ENCODE results near the gene XG. TPM values are rescaled to one million over a fixed set of nuclear protein-coding genes. Genes with fewer than 3 reads are reported as not detected.
A peak's percentile ranks its signal among the peaks of the same experiment; 100 is the strongest.

The XG gene
- total RNA-seq, 4 donors from 2014 or later: 0.76 TPM; not detected in 3

GRCh38 chrX:2828344-2828958 lies 76.6 kb downstream of the XG start, which contains the start of gene GYG2:
Gene GYG2 (plus strand): TSS chrX:2828930. CDS start chrX:2830189, 1,259 bp downstream.
- Histone ChIP-seq H3K27me3 (no peaks in the 10 kb centered on the region), H3K9me3 (no peaks in the 10 kb centered on the region), H3K4me1 (no peaks in the 10 kb centered on the region), H3K27ac (no peak within 1 kb of the TSS), H3K36me3 (no peaks in the 10 kb centered on the region), H3K4me3 (peak within 1 kb of the TSS; percentile 16 to 33)
- no peak for DNase-seq
- intact Hi-C loops (cut with DNase I; ENCODE audit: low total_unique reads): no loop called here
- TF ChIP-seq, protein P1, sequence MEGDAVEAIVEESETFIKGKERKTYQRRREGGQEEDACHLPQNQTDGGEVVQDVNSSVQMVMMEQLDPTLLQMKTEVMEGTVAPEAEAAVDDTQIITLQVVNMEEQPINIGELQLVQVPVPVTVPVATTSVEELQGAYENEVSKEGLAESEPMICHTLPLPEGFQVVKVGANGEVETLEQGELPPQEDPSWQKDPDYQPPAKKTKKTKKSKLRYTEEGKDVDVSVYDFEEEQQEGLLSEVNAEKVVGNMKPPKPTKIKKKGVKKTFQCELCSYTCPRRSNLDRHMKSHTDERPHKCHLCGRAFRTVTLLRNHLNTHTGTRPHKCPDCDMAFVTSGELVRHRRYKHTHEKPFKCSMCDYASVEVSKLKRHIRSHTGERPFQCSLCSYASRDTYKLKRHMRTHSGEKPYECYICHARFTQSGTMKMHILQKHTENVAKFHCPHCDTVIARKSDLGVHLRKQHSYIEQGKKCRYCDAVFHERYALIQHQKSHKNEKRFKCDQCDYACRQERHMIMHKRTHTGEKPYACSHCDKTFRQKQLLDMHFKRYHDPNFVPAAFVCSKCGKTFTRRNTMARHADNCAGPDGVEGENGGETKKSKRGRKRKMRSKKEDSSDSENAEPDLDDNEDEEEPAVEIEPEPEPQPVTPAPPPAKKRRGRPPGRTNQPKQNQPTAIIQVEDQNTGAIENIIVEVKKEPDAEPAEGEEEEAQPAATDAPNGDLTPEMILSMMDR (IDR thresholded peaks at IDR 0.05): no peak
- TF ChIP-seq POLR2A (IDR thresholded peaks at IDR 0.05): no peak

- no peak for DNase-seq
- Histone ChIP-seq H3K9me3 (no peaks in the 10 kb centered on the region), H3K4me1 (no peaks in the 10 kb centered on the region), H3K4me3 (peak overlapping the region; percentile 16 to 33), H3K36me3 (no peaks in the 10 kb centered on the region), H3K27me3 (no peaks in the 10 kb centered on the region), H3K27ac (no peak overlapping the region)
- TF ChIP-seq, protein P1 (IDR thresholded peaks at IDR 0.05): no peak
- TF ChIP-seq POLR2A (IDR thresholded peaks at IDR 0.05): no peak
- intact Hi-C loops (cut with DNase I; ENCODE audit: low total_unique reads): no loop called here
These were observed 77.1 kb downstream of the XG start for GRCh38 chrX:2828959-2829411.

DNA sequence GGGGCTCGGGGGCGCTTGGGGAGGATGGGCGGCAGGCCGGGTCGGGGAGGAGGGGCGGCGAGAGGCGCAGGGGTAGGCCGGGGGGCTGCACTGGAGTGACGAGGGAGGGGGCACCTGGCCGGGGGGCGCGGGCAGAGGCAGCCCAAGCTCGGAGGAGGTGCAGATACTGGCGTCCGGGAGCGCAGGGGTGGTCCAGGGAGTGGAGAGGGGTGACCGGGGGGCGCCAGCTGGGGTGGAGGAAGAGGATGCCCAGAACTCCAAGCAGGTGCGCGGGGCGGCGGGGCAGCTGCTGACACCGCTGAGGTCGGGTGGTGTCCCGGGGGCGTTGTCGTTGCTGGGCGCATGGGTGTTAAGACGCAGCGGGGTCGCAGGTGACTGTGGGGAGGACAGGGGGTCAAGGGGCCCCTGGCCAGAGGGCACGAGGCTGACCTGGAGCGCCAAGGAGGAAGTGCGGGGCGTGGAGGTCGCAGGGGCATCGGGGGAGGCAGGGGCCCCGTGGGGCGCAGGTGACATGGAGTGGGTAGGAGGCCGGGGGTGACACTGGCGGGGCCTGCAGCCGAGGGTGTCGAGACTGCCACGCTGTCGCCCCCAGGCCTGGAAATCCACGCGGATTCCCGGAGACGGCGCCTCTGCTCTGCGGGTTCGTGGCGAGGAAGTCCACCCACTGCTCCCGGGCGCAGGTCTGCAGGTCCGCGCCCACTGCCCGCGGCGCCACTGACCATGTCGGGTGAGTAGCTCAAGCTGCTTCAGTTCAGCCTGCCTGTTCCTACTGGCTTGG lies 77.8 kb downstream of the XG start:
- Histone ChIP-seq H3K4me1 (no peaks in the 10 kb centered on the region), H3K9me3 (no peaks in the 10 kb centered on the region), H3K27me3 (no peaks in the 10 kb centered on the region), H3K36me3 (no peaks in the 10 kb centered on the region), H3K4me3 (peak overlapping the region; percentile 16 to 33), H3K27ac (no peak overlapping the region)
- intact Hi-C loops (cut with DNase I; ENCODE audit: low total_unique reads): no loop called here
- TF ChIP-seq, protein P1 (IDR thresholded peaks at IDR 0.05): no peak
- TF ChIP-seq POLR2A (IDR thresholded peaks at IDR 0.05): no peak
- no peak for DNase-seq

DNA sequence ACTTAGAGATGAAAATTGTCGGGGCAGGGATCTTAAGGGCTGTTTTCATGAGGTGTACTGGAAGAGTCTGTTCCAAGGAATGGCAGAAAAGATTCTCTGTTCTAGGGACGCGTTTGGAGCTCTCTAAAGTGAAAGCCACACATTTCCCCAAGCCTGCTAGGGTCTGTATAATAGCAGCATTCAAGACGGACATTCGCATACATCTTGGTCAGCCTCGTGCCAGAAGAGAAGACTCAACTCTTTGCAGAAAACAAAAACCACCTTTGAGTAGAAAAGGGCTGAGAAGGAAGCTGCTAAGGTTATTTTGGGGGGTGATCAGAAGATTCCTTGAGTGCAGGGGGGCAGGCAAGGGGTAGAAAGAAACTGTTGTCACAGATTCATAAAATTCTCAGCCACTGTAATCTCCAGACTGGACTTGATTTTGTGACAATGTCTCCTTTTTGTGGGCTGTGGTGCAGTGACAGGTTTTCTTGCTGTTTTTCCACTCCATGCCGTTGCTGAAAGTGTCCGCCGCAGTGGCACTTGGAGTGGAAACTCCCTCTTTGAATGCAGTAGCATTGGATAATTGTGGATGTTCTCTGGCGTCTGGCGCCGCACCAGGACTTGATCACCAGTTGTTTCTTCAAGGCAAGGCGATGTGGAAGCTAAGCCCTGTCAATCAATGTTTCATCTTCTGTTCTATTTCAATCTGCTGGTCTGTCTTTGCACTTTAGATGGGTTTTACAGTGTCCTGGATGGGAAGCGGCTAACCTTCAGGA lies 79.8 kb downstream of the XG start:
- intact Hi-C loops (cut with DNase I; ENCODE audit: low total_unique reads): no loop called here
- H3K27ac ChIP-seq: no peak overlapping the region
- no peaks in the 10 kb centered on the region for H3K27me3 ChIP-seq
- H3K9me3 ChIP-seq: no peaks in the 10 kb centered on the region
- H3K4me3 ChIP-seq: no peak overlapping the region
- DNase-seq: no peak
- H3K4me1 ChIP-seq: no peaks in the 10 kb centered on the region
- H3K36me3 ChIP-seq: no peaks in the 10 kb centered on the region
- no peak for TF ChIP-seq POLR2A (IDR thresholded peaks at IDR 0.05)
- TF ChIP-seq, protein P1 (IDR thresholded peaks at IDR 0.05): no peak
